HG03097 (cell line): ENCODE data around the gene TSPAN4.

Experiments used
- ATAC-seq: cut with Tn5 transposase; IDR thresholded peaks from one replicate; pipeline ENCODE4 v1.9.1; 2021; ENCODE audit not compliant: unreplicated experiment, low FRiP score

Gene TSPAN4

GRCh38 chr11:877565-877964, 34.9 kb downstream of the TSPAN4 start:
- no peak for ATAC-seq

GRCh38 chr11:880447-880846, 37.8 kb downstream of the TSPAN4 start:
- ATAC-seq, result no peak

GRCh38 chr11:882596-882995, 39.9 kb downstream of the TSPAN4 start:
- ATAC-seq, result no peak

- no peak for ATAC-seq
Measured at GRCh38 chr11:883527-883926, 40.9 kb downstream of the TSPAN4 start.

GRCh38 chr11:884578-885070, 42.0 kb downstream of the TSPAN4 start:
- no peak for ATAC-seq

- ATAC-seq, result no peak
Measured at GRCh38 chr11:886568-886967, 43.9 kb downstream of the TSPAN4 start.

- no peak for ATAC-seq
Measured at GRCh38 chr11:887589-887988, 44.9 kb downstream of the TSPAN4 start.

- ATAC-seq, result no peak
Measured at GRCh38 chr11:888310-889212, 45.9 kb downstream of the TSPAN4 start.

GRCh38 chr11:889257-889656, 46.6 kb downstream of the TSPAN4 start:
- no peak for ATAC-seq

GRCh38 chr11:889687-890475, 47.2 kb downstream of the TSPAN4 start:
- ATAC-seq, result no peak

- ATAC-seq, result no peak
Measured at GRCh38 chr11:890794-891540, 48.3 kb downstream of the TSPAN4 start.

- no peak for ATAC-seq
Measured at GRCh38 chr11:893008-893654, 50.5 kb downstream of the TSPAN4 start.

GRCh38 chr11:894575-895201, 52.0 kb downstream of the TSPAN4 start:
- ATAC-seq, result no peak

GRCh38 chr11:895331-896110, 52.9 kb downstream of the TSPAN4 start:
- no peak for ATAC-seq

- no peak for ATAC-seq
Measured at GRCh38 chr11:897253-898142, 54.8 kb downstream of the TSPAN4 start.

- no peak for ATAC-seq
Measured at GRCh38 chr11:898143-898511, 55.5 kb downstream of the TSPAN4 start.

- no peak for ATAC-seq
Measured at GRCh38 chr11:898540-899190, 56.0 kb downstream of the TSPAN4 start.

- ATAC-seq, result no peak
Measured at GRCh38 chr11:899724-900123, 57.1 kb downstream of the TSPAN4 start.
